Measurements from ENCODE around the gene UTP20. TPM values are rescaled to one million over a fixed set of nuclear protein-coding genes. Genes with fewer than 3 reads are reported as not detected.

Gene UTP20
- total RNA-seq, 6 experiments from 2014 or later, result 4.6 to 8.5 (median 6.5) TPM

- peaks cover 0 to 36% (median 10%) of the 10 kb centered on the region in 4 donors for H3K36me3 ChIP-seq
- no peak for TF ChIP-seq POLR2A (IDR thresholded peaks at IDR 0.05)
- TF ChIP-seq CTCF (IDR thresholded peaks at IDR 0.05), result no peak
- 94% methylated on average over 3 of the region's 3 CpGs for WGBS (ENCODE audit: insufficient coverage, low coverage, low lambda C conversion rate, missing lambda C conversion rate)
- DNase-seq (no peak), ATAC-seq (no peak)
- H3K4me1 ChIP-seq, result no peaks in the 10 kb centered on the region
- H3K27me3 ChIP-seq, result no peaks in the 10 kb centered on the region
- no peaks in the 10 kb centered on the region for H3K9me3 ChIP-seq
- intact Hi-C loops (cut with DNase I), result no loop called here
- no peak overlapping the region for H3K27ac ChIP-seq
- no peak overlapping the region for H3K4me3 ChIP-seq
Measured at GRCh38 chr12:101325590-101325989, 45.7 kb downstream of the UTP20 start.

GRCh38 chr12:101327051-101327450, 47.1 kb downstream of the UTP20 start:
- Histone ChIP-seq H3K27ac (no peak overlapping the region), H3K27me3 (no peaks in the 10 kb centered on the region), H3K4me3 (no peak overlapping the region), H3K4me1 (no peaks in the 10 kb centered on the region), H3K9me3 (no peaks in the 10 kb centered on the region), H3K36me3 (peaks cover 0 to 36% (median 8%) of the 10 kb centered on the region in 4 donors)
- intact Hi-C loops (cut with DNase I), result no loop called here
- WGBS (ENCODE audit: insufficient coverage, low coverage, low lambda C conversion rate, missing lambda C conversion rate), result 85% methylated on average over 8 of the region's 8 CpGs
- no peak for ATAC-seq
- no peak for DNase-seq
- TF ChIP-seq CTCF (IDR thresholded peaks at IDR 0.05) (no peak), POLR2A (IDR thresholded peaks at IDR 0.05) (no peak)

- no peak overlapping the region for H3K4me3 ChIP-seq
- TF ChIP-seq CTCF (IDR thresholded peaks at IDR 0.05), result no peak
- TF ChIP-seq POLR2A (IDR thresholded peaks at IDR 0.05), result no peak
- H3K27me3 ChIP-seq, result no peaks in the 10 kb centered on the region
- H3K4me1 ChIP-seq, result no peaks in the 10 kb centered on the region
- no peak overlapping the region for H3K27ac ChIP-seq
- peaks cover 0 to 36% (median 8%) of the 10 kb centered on the region in 4 donors for H3K36me3 ChIP-seq
- 90% methylated on average over 2 of the region's 2 CpGs for WGBS (ENCODE audit: insufficient coverage, low coverage, low lambda C conversion rate, missing lambda C conversion rate)
- intact Hi-C loops (cut with DNase I), result no loop called here
- no peak for ATAC-seq
- DNase-seq, result no peak
- H3K9me3 ChIP-seq, result no peaks in the 10 kb centered on the region
Measured at GRCh38 chr12:101327546-101327945, 47.6 kb downstream of the UTP20 start.

GRCh38 chr12:101328917-101329316, 49.0 kb downstream of the UTP20 start:
- H3K36me3 ChIP-seq, result peaks cover 0 to 36% (median 8%) of the 10 kb centered on the region in 4 donors
- no peak for DNase-seq
- TF ChIP-seq CTCF (IDR thresholded peaks at IDR 0.05), result no peak
- TF ChIP-seq POLR2A (IDR thresholded peaks at IDR 0.05), result no peak
- WGBS (ENCODE audit: insufficient coverage, low coverage, low lambda C conversion rate, missing lambda C conversion rate), result 94% methylated on average over 3 of the region's 3 CpGs
- H3K4me3 ChIP-seq, result no peak overlapping the region
- no peaks in the 10 kb centered on the region for H3K4me1 ChIP-seq
- intact Hi-C loops (cut with DNase I), result no loop called here
- no peak overlapping the region for H3K27ac ChIP-seq
- ATAC-seq, result no peak
- H3K27me3 ChIP-seq, result no peaks in the 10 kb centered on the region
- H3K9me3 ChIP-seq, result no peaks in the 10 kb centered on the region

GRCh38 chr12:101330631-101331030, 50.7 kb downstream of the UTP20 start:
- H3K27me3 ChIP-seq, result no peaks in the 10 kb centered on the region
- peaks cover 0 to 33% (median 8%) of the 10 kb centered on the region in 4 donors for H3K36me3 ChIP-seq
- 100% methylated on average over 1 of the region's 1 CpG for WGBS (ENCODE audit: insufficient coverage, low coverage, low lambda C conversion rate, missing lambda C conversion rate)
- no peaks in the 10 kb centered on the region for H3K9me3 ChIP-seq
- DNase-seq (no peak), ATAC-seq (no peak)
- intact Hi-C loops (cut with DNase I), result no loop called here
- no peak overlapping the region for H3K4me3 ChIP-seq
- H3K27ac ChIP-seq, result no peak overlapping the region
- TF ChIP-seq CTCF (IDR thresholded peaks at IDR 0.05) (no peak), POLR2A (IDR thresholded peaks at IDR 0.05) (no peak)
- no peaks in the 10 kb centered on the region for H3K4me1 ChIP-seq
